ENCODE results near the gene CADM2.

CADM2 gene

DNA sequence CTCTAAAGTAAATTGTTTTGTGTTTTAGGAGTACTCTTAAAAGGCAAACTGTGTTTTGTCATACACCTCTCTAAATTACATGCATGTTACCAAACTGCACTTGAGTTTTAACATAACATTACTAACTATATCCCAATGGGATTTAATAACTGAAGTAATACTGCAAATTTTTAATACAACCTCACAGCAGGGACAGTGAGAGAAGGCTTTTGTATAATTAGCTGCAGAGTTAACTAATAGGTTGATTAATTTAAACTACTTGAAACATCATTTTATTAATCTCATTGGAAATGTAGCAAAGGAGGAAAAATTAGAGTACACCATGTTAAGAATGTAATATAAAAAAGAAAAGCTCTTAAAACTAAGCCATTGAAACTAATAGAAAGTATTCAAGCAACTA lies 417.3 kb downstream of the CADM2 start:
- intact Hi-C loops (cut with DNase I), result no loop called here

GRCh38 chr3:85377115-85377514 lies 418.3 kb downstream of the CADM2 start:
- intact Hi-C loops (cut with DNase I), result no loop called here
- DNase-seq, result no peak

More for the DNA sequence above, 417.3 kb downstream of the CADM2 start:
- DNase-seq, result no peak

- intact Hi-C loops (cut with DNase I), result no loop called here
- DNase-seq, result peak in 1 of 42 donors; percentile 44
These were observed 425.6 kb downstream of the CADM2 start for GRCh38 chr3:85384372-85384771.

DNA sequence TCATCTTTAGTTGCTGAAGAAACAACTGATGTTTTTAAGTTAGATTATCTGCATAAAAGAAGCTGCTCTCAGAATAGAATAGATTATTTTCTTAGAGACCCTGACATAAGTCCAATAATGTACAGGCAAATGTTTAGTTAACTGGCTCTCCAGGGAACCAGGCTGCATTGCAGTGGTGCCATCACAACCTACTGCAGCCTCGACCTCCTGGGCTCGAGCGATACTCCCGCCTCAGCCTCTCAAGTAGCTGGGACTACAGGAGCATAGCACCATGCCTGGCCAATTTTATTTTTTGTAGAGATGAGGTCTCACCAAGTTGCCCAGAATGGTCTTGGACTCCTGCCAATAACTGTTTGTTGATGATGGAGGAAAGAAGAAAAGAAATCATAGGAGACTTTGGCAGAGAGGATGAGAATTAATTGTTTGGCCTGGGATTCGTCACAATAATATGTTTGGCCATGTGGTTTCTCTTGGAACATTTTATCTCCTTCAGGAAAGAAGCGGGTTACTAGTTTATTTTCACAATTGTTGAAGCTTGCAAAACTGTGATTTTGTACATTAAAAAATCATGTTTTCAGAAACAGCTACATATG lies 429.2 kb downstream of the CADM2 start:
- DNase-seq, result no peak
- intact Hi-C loops (cut with DNase I), result no loop called here

GRCh38 chr3:85394424-85394823 lies 435.6 kb downstream of the CADM2 start:
- DNase-seq, result no peak
- intact Hi-C loops (cut with DNase I), result no loop called here

DNA sequence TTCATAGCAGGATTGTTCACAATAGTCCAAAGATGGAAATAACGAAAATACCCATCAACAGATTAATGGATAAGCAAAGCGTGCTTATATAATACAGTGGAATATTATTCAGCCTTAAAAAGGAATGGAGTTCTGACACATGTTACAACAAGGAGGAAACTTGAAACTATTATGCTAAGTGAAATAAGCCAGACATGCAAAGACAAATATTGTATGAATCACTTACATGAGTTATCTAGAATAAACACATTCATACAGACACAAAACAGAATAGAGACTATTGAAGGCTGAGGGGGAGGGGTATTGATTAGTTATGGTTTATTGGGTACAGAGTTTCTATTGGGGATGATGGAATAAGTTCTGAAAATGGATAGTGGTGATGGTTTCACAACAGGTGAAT lies 438.6 kb downstream of the CADM2 start:
- intact Hi-C loops (cut with DNase I), result no loop called here
- no peak for DNase-seq

DNA sequence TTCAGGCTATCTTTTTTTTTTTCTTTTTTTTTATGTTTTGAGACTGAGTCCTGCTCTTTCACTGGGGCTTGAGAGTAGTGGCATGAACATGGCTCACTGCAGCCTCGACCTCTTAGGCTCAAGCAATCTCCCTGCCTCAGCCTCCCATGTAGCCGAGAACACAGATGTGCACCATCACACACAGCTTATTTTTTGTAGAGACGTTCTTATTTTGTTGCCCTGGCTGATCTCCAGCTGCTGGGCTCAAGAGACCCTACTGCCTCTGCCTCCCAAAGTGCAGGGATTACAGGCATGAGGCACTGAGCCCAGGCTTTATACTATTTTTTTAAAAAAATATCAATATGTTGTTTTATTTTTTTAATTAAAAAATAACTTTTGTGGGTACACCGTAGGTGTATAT lies 467.3 kb downstream of the CADM2 start:
- DNase-seq, result no peak
- intact Hi-C loops (cut with DNase I), result no loop called here

DNA sequence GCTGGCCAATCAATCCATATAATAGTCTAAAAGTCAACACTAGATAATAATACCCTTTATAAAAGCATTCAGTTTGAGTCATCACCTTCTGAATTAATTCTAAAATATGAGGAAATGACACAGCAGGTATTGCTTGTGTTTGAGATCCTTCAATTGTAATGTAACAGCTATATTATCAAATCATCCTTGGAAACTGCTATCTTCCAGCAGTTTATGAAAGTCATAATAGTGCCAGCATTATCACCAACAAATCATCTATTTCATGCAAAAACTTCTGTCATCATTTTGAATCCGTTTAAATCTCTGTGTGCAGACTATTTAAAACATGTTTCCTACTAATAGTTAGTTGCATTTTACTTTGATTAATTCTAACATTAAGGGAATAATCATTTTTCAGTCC lies 468.7 kb downstream of the CADM2 start:
- no peak for DNase-seq
- intact Hi-C loops (cut with DNase I), result no loop called here

- no peak for DNase-seq
- intact Hi-C loops (cut with DNase I), result no loop called here
These were observed 473.3 kb downstream of the CADM2 start for GRCh38 chr3:85432081-85432480.

- DNase-seq, result no peak
- intact Hi-C loops (cut with DNase I), result no loop called here
These were observed 474.5 kb downstream of the CADM2 start for GRCh38 chr3:85433319-85433718.

DNA sequence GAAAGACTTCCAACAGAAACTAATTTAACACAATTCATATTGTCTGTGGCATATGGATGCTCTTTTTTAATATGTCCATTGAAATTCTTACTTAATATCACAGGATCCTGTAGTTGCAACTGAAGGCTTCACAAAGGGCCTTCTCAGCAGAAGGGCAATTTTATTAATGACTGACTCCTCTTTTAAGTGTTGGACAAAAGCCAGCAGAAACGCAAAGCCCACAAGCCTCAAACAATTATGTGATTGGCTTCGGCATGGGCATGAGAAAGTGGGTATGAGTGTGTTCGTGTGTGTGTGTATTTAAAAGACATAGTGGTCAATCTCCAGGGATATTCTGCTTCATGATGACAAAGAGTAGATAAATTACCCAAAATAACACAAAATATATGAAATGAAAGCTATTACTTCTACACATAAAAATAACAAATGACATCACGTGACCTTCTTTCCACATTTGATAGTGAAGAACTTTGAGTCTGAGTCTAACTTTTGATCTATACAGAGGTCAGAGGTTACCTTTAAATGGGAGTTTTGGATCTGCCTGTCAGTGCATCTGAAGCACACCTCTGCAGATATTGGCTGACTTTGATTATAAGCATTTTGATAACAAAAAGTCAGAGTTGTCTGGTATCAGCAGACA lies 496.9 kb downstream of the CADM2 start:
- intact Hi-C loops (cut with DNase I), result no loop called here
- DNase-seq, result no peak

DNA sequence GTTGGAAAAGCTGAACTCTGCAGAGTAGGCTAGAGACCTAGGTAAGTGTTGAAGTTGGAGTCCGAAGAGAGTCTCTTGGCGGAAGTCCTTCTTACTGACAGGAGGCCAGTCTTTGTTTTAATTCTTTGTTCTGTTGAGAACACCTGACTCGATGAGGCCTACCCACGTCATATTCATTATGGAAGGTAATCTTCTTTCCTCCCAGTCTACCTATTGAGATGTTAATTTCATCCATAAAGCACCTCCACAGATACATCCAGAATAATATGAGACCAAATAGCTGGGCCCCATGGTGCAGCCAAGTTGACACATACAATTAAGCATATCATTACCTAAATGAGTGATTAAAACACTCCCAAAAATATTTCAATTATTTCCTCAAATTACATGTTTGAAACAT lies 515.5 kb downstream of the CADM2 start:
- intact Hi-C loops (cut with DNase I), result no loop called here
- DNase-seq, result no peak

DNA sequence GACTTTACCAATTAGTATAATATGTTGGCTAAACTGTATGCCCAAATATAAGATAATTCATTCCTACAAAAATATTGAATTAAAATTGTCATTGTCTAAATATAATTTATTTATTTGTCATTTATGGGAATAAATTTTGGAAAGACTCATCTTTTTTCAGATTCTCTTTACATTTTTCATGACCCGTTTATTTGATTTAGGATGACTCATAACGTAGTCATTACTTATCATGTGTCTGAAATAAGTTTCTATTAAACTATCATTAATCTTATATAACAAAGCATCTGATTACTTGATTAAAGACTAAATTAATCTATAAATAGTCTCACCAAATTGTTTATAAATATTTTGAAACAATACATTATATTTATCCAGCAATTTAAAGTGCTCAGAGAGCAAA lies 516.6 kb downstream of the CADM2 start:
- intact Hi-C loops (cut with DNase I), result no loop called here
- no peak for DNase-seq

DNA sequence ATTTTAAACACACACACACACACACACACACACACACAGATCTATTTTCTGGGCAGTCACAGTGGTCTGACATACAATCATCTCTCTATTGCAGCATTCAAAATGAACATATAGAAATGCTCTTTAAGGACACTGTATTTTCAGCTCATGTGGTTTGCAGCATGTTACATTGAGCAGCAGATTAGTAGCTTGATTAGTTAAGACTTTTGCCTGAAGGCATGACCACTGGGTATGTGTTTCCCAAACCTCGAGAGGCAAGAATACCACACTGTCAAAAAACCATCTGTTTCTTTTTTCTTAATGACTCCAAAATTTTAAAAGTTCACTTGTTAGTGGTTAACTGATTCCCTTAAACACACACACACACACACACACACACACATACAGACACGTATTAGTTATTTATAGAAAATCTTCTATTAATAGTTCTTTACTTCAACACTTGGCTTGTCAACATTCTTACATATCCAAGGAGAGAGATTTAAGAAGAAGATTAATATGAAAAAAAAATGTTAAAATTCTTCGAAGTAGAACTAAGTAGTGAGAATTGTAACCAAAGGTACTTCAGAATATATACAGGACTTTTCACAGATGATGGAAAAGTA lies 518.2 kb downstream of the CADM2 start:
- intact Hi-C loops (cut with DNase I), result no loop called here
- DNase-seq, result no peak

GRCh38 chr3:85481411-85482212 lies 522.8 kb downstream of the CADM2 start:
- no peak for DNase-seq
- intact Hi-C loops (cut with DNase I), result no loop called here

DNA sequence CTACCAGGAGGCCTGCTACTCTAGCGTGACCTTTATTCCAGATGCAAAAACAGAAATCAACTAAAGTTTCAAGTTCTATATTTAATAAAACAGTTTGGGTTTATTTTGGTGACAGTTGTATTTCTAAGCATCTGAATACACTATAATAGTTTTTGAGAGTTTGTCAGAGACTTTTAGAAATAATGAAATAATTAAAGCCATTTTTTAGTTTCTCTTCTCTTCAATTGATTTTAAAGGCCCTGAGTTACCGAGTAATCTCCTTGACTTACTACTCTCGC lies 523.4 kb downstream of the CADM2 start:
- intact Hi-C loops (cut with DNase I), result no loop called here
- DNase-seq, result no peak

DNA sequence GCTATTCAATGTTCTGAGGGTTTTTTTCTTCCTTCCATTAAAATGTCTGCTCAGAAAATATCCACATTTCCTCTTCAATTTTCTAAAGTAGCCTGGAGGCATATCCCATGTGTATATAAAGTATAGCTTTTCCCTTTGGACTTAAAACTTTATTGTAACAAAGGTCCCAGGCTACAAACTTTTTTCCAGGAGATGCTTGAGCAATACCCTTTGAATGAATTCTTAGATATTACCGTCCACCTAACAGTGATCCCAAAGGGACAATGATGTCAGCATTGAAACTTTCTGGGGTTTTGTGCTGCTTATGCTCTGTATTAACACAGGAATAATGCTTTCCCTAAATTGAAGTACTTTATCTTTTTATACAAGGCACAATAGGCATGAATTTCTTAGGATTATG lies 525.2 kb downstream of the CADM2 start:
- intact Hi-C loops (cut with DNase I), result no loop called here
- no peak for DNase-seq

- DNase-seq, result no peak
- intact Hi-C loops (cut with DNase I), result no loop called here
These were observed 528.6 kb downstream of the CADM2 start for GRCh38 chr3:85487375-85487774.

DNA sequence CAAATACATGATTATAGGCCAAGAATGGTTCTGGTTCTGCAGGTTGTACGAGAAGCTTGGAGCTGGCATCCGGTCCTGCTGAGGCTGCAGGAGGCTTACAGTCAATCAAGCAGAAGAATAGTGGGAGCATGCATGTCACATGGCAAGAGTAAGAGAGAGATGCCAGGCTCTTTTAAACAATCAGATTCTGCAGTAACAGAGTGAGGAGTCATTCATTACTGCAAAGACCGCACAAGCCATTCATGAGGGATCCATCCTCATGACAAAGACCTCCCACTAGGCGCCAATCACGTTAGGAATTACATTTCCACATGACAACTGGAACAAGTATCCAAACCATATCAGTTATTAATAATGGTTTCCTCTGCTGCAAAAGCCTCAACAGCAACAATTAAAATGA lies 536.8 kb downstream of the CADM2 start:
- intact Hi-C loops (cut with DNase I), result no loop called here
- DNase-seq, result no peak

DNA sequence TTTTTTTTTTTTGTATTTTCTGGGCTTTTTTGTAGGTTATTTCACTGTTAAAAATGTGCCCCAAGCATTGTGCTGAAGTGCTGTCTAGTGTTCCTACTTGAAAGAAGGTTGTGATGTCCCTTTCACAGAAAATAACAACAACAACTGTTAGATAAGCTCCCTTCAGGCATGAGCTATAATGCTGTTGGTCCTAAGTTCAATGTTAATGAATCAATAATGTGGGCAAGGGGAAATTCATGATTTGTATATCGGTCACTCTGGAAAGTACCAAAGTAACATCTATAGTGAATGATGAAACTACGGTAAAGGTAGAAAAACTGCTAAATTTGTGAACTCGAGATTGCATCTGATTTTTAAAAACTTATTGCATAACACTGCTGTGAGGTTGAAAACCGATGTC lies 539.4 kb downstream of the CADM2 start:
- intact Hi-C loops (cut with DNase I), result no loop called here
- DNase-seq, result no peak

Measured in head of caudate nucleus (tissue), 42 donors.